Liver (tissue), 9 donors: Measurements from ENCODE around the gene MED10. TPM values are rescaled to one million over a fixed set of nuclear protein-coding genes. Genes with fewer than 3 reads are reported as not detected.

ENCODE experiments used
- DNase-seq: peaks from one replicate; pipeline ENCODE4 v3.0.0-alpha.2; 2017; ENCODE audit warnings: low spot score
- H3K27ac ChIP-seq, 2 donors: one replicate each; pipeline ENCODE4 v1.7.0; 2013; ENCODE audit warnings: inconsistent platforms in 2 of 2, low read length in 2 of 2, control low read depth in 1 of 2, low read depth in 1 of 2, mild to moderate bottlenecking in 1 of 2
- H3K27me3 ChIP-seq, 4 donors: one replicate each; pipeline versions ENCODE4 v1.6.1 to v1.7.0; 2013; ENCODE audit warnings: low read length in 3 of 4, inconsistent platforms in 1 of 4, mild to moderate bottlenecking in 1 of 4, moderate library complexity in 1 of 4; ENCODE audit not compliant: control insufficient read depth in 4 of 4, insufficient read depth in 4 of 4
- H3K36me3 ChIP-seq, 4 donors: one replicate each; pipeline versions ENCODE4 v1.6.1 to v1.7.0; 2013; ENCODE audit warnings: low read length in 3 of 4, mild to moderate bottlenecking in 3 of 4, low read depth in 1 of 4, moderate library complexity in 1 of 4; ENCODE audit not compliant: control insufficient read depth in 4 of 4, insufficient read depth in 3 of 4
- H3K4me1 ChIP-seq, 4 donors: one replicate each; pipeline versions ENCODE4 v1.6.1 to v1.7.0; 2013; ENCODE audit warnings: low read length in 3 of 4, mild to moderate bottlenecking in 3 of 4, moderate library complexity in 1 of 4; ENCODE audit not compliant: control insufficient read depth in 4 of 4, insufficient read depth in 4 of 4
- H3K4me3 ChIP-seq, 3 donors: one replicate each; pipeline versions ENCODE4 v1.6.1 to v1.7.0; 2013; ENCODE audit warnings: low read length in 3 of 3, control low read depth in 1 of 3, low read depth in 1 of 3, mild to moderate bottlenecking in 1 of 3
- H3K9ac ChIP-seq, 2 donors: one replicate each; pipeline ENCODE4 v1.7.0; 2013; ENCODE audit warnings: low read length in 2 of 2, mild to moderate bottlenecking in 2 of 2, moderate library complexity in 2 of 2, control low read depth in 1 of 2, low read depth in 1 of 2
- H3K9me3 ChIP-seq, 4 donors: one replicate each; pipeline versions ENCODE4 v1.6.1 to v1.7.0; 2013; ENCODE audit warnings: low read length in 3 of 4; ENCODE audit not compliant: control insufficient read depth in 4 of 4
- ATF3 ChIP-seq: IDR thresholded peaks from 2 replicates; pipeline ENCODE4 v1.6.1; 2016; ENCODE audit warnings: antibody characterized with exemption
- CTCF ChIP-seq: fragments of 150-350 bp; IDR thresholded peaks from 2 replicates; pipeline ENCODE4 v1.5.1; 2017; ENCODE audit warnings: improper control_type of control experiment, low read depth, low read length; ENCODE audit not compliant: missing input control
- GABPA ChIP-seq, 2 donors: IDR thresholded peaks in 1 of 2; conservative IDR thresholded peaks in 1 of 2; 2 replicates each; pipeline ENCODE4 v1.6.1; 2016; ENCODE audit warnings: antibody characterized with exemption in 2 of 2, mild to moderate bottlenecking in 1 of 2, moderate library complexity in 1 of 2
- HNF4A ChIP-seq, 2 donors: conservative IDR thresholded peaks; 2 replicates each; pipeline ENCODE4 v1.6.1; 2016; ENCODE audit warnings: antibody characterized with exemption in 2 of 2, mild to moderate bottlenecking in 2 of 2
- MAX ChIP-seq: IDR thresholded peaks from 2 replicates; pipeline ENCODE4 v1.6.1; 2016; ENCODE audit warnings: antibody characterized with exemption
- RAD21 ChIP-seq, 2 donors: IDR thresholded peaks; 2 replicates each; pipeline ENCODE4 v1.6.1; 2016; ENCODE audit warnings: antibody characterized with exemption in 2 of 2, mild to moderate bottlenecking in 2 of 2
- REST ChIP-seq: IDR thresholded peaks from 2 replicates; pipeline ENCODE4 v1.6.1; 2016; ENCODE audit warnings: antibody characterized with exemption, mild to moderate bottlenecking
- RXRA ChIP-seq, 2 donors: IDR thresholded peaks; 2 replicates each; pipeline ENCODE4 v1.6.1; 2017 to 2018; ENCODE audit warnings: antibody characterized with exemption in 2 of 2, mild to moderate bottlenecking in 1 of 2
- SP1 ChIP-seq: IDR thresholded peaks from 2 replicates; pipeline ENCODE4 v1.6.1; 2018; ENCODE audit warnings: antibody characterized with exemption, mild to moderate bottlenecking
- TAF1 ChIP-seq: conservative IDR thresholded peaks from 2 replicates; pipeline ENCODE4 v1.6.1; 2016; ENCODE audit warnings: antibody characterized with exemption, mild to moderate bottlenecking
- ZBTB33 ChIP-seq: IDR thresholded peaks from 2 replicates; pipeline ENCODE4 v1.6.1; 2016; ENCODE audit warnings: antibody characterized with exemption
- WGBS: extraction: QIAGEN DNeasy Blood & Tissue Kit; methylation state at CpG from one replicate; pipeline ENCODE4 v1.1.7; 2013; 5-methylcytosine and 5-hydroxymethylcytosine counted together
- polyA plus RNA-seq, 2 donors: library from polyadenylated mRNA; stranded (reverse) in 1 of 2; unstranded in 1 of 2; fragments of 200-250 nt in 1 of 2; fragments of >200 nt in 1 of 2; fragmentation: Nextera tagmentation in 1 of 2; extraction: Ambion mirVana in 1 of 2; gene quantifications; one replicate each; pipeline versions ENCODE4 v1.2.1 to v1.2.3, GENCODE V29; 2013 to 2015
- total RNA-seq, 2 donors: library from RNA; depleted of rRNA; stranded (reverse); fragments of >200 nt; gene quantifications; one replicate each; pipeline ENCODE4 v1.2.3, GENCODE V29; 2014
- donor health status: healthy.
- donor health status: healthy.
- donor health status: healthy.
- donor health status: healthy.
- donor health status: healthy.

The MED10 gene
- total and polyA plus RNA-seq, 4 donors: 6.1 to 31.5 (median 11.5) TPM

GRCh38 chr5:6418679-6419276 lies 40.4 kb upstream of the MED10 start:
- H3K9ac ChIP-seq: no peak overlapping the region
- H3K9me3 ChIP-seq: no peaks in the 10 kb centered on the region
- WGBS: 89% methylated on average over 3 of the region's 3 CpGs
- no peak for DNase-seq
- no peak overlapping the region for H3K4me3 ChIP-seq
- peaks cover 0 to 2% (median 0%) of the 10 kb centered on the region in 4 donors for H3K27me3 ChIP-seq
- TF ChIP-seq SP1: no peak
- no peaks in the 10 kb centered on the region for H3K4me1 ChIP-seq
- H3K36me3 ChIP-seq: no peaks in the 10 kb centered on the region
- H3K27ac ChIP-seq: no peak overlapping the region

- Histone ChIP-seq H3K9ac (no peak overlapping the region), H3K9me3 (no peaks in the 10 kb centered on the region), H3K27me3 (peaks cover 0 to 2% (median 0%) of the 10 kb centered on the region in 4 donors), H3K4me1 (no peaks in the 10 kb centered on the region), H3K27ac (no peak overlapping the region), H3K36me3 (no peaks in the 10 kb centered on the region), H3K4me3 (no peak overlapping the region)
- WGBS: 96% methylated on average over 10 of the region's 10 CpGs
- DNase-seq: no peak
- TF ChIP-seq GABPA (IDR thresholded peaks at IDR 0.05 in 1 of 2, conservative IDR thresholded peaks at IDR 0.05 in 1 of 2): no peak
- no peak for TF ChIP-seq TAF1
- no peak for TF ChIP-seq HNF4A (conservative IDR thresholded peaks at IDR 0.05)
- no peak for TF ChIP-seq REST
- TF ChIP-seq RXRA (IDR thresholded peaks at IDR 0.05): no peak
- TF ChIP-seq CTCF: no peak
- no peak for TF ChIP-seq ZBTB33
- TF ChIP-seq ATF3: no peak
- no peak for TF ChIP-seq RAD21 (IDR thresholded peaks at IDR 0.05)
- TF ChIP-seq SP1: no peak
- no peak for TF ChIP-seq MAX
These were observed 39.3 kb upstream of the MED10 start for GRCh38 chr5:6417657-6418056.
